ENCODE measurements around the gene GATAD2A. TPM values are rescaled to one million over a fixed set of nuclear protein-coding genes. Genes with fewer than 3 reads are reported as not detected.
A peak's percentile ranks its signal among the peaks of the same experiment; 100 is the strongest.

The GATAD2A gene
- total and polyA plus RNA-seq, 9 of the 15 experiments (the other 6 are each of a cell fraction or from before 2014, with no cell fraction given), result 2.4 to 226 (median 44.2) TPM

GRCh38 chr19:19388568-19389555 lies 16.6 kb upstream of the GATAD2A start (continued):
- TF ChIP-seq GABPA (tag; conservative IDR thresholded peaks at IDR 0.05; ENCODE audit: low read depth) (peak; percentile 91), VEZF1 (CRISPR knock-in tag; IDR thresholded peaks at IDR 0.05) (peak; percentile 56; the same call in 1 of the 2 replicates), POLR3A (IDR thresholded peaks at IDR 0.05; ENCODE audit: borderline replicate concordance, extremely low read depth, insufficient read depth, insufficient read length) (no peak), HCFC1 (IDR thresholded peaks at IDR 0.05; ENCODE audit: low read depth, low read length) (peak; percentile 14; the same call in 1 of the 2 replicates), RFX5 (IDR thresholded peaks at IDR 0.05; ENCODE audit: low read depth, low read length) (peak; percentile 51; the same call in 1 of the 2 replicates), NFE2 (IDR thresholded peaks at IDR 0.05; ENCODE audit: low read depth) (no peak), HBP1 (CRISPR knock-in tag; IDR thresholded peaks at IDR 0.05) (no peak), NR0B1 (IDR thresholded peaks at IDR 0.05; ENCODE audit: partially characterized antibody) (no peak), TEAD4 (IDR thresholded peaks at IDR 0.05; ENCODE audit: low read length) (peak; percentile 9; the same call in 1 of the 2 replicates), TEAD4 (CRISPR knock-in tag; IDR thresholded peaks at IDR 0.05; ENCODE audit: borderline replicate concordance) (no peak), ETV1 (tag; conservative IDR thresholded peaks at IDR 0.05; ENCODE audit: low read depth) (peak; percentile 86), DLX4 (CRISPR knock-in tag; IDR thresholded peaks at IDR 0.05) (no peak), ERF (CRISPR knock-in tag; IDR thresholded peaks at IDR 0.05) (no peak), RCOR1 (IDR thresholded peaks at IDR 0.05; ENCODE audit: borderline replicate concordance in 1 of 2, low read depth in 2 of 2, low read length in 2 of 2) (peak in 1 of 2 experiments; percentile 45; a peak in 1 of 4 replicates), HDAC1 (IDR thresholded peaks at IDR 0.05) (peak in 1 of 2 experiments; percentile 32; a peak in 1 of 4 replicates), ZNF311 (CRISPR knock-in tag; IDR thresholded peaks at IDR 0.05) (0 out of 2 replicates have a peak, but pooled peaks have one; percentile 36), ILF3 (IDR thresholded peaks at IDR 0.05; ENCODE audit: borderline replicate concordance) (no peak), COPS2 (conservative IDR thresholded peaks at IDR 0.05) (no peak), EP300 (IDR thresholded peaks at IDR 0.05; ENCODE audit: low read length) (no peak; the same call in 1 of the 2 replicates), PRPF4 (IDR thresholded peaks at IDR 0.05; ENCODE audit: insufficient read depth, low read depth, low read length, poor library complexity, severe bottlenecking) (no peak), C11orf30 (IDR thresholded peaks at IDR 0.05; ENCODE audit: low read depth) (peak; percentile 73)
